AG04450 (cell line): Measurements from ENCODE around the gene E2F4. TPM values are rescaled to one million over a fixed set of nuclear protein-coding genes. Genes with fewer than 3 reads are reported as not detected.

Source experiments
- CTCF ChIA-PET: fragments of 300-600, 350-600 bp; formaldehyde crosslinking; extraction: SDS; loops from one replicate; lab custom pipeline; 2022; ENCODE audit warnings: antibody characterized with exemption, inconsistent platforms; lab: Charles Lee
- POLR2A ChIA-PET: fragments of 350-600 bp; formaldehyde crosslinking; extraction: SDS; loops from one replicate; lab custom pipeline; 2021; ENCODE audit warnings: antibody characterized with exemption, inconsistent platforms; lab: Yijun Ruan, JAX
- DNase-seq: peaks from one replicate; pipeline ENCODE4 v3.0.0-alpha.2; 2011; ENCODE audit warnings: low read depth, low spot score
- H3K27ac ChIP-seq: one replicate; pipeline ENCODE4 v1.5.1; 2012; ENCODE audit warnings: low read depth, low read length, control low read depth
- H3K27me3 ChIP-seq: one replicate; pipeline ENCODE4 v1.6.0; 2012; ENCODE audit warnings: low read length; ENCODE audit not compliant: control insufficient read depth, insufficient read depth
- H3K4me3 ChIP-seq: 2 replicates; pipeline ENCODE4 v1.5.1; 2011; ENCODE audit warnings: mild to moderate bottlenecking, low read depth, low read length, control low read depth
- H3K9me3 ChIP-seq: 2 replicates; pipeline ENCODE4 v1.5.1; 2012; ENCODE audit warnings: low read length; ENCODE audit not compliant: control insufficient read depth, insufficient read depth
- CTCF ChIP-seq: IDR thresholded peaks from 2 replicates; pipeline ENCODE4 v1.5.1; 2011; ENCODE audit warnings: low read depth, low read length, control low read depth, inconsistent platforms
- polyA plus RNA-seq: library from polyadenylated mRNA; depleted of rRNA; stranded (reverse); fragments of >200 nt; gene quantifications from 2 replicates; pipeline ENCODE4 v1.2.3, GENCODE V29; 2011

Gene E2F4
- polyA plus RNA-seq, 1 experiment, result 50.0 TPM

DNA sequence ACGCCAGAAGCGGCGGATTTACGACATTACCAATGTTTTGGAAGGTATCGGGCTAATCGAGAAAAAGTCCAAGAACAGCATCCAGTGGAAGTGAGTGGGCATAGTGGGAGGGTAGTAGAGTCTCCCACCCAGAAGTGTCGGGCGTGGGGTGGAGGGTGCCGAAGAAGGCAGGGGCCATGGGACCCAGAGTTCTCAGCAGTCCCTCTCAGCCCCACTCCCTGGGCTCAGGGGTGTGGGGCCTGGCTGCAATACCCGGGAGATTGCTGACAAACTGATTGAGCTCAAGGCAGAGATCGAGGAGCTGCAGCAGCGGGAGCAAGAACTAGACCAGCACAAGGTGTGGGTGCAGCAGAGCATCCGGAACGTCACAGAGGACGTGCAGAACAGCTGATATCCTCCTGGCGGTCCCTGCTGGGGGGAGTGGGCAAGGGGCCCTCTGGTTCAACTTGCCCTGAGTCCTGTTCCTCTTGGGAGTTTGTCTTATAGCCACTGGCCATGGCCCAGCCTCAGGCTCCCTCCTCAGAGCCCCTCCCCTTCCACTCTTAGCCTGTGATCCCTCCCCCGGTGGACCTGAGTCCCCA is 916 bp downstream of the E2F4 start:
- ChIA-PET CTCF (interaction anchor here (0.9 kb wide), 1 partner anchor 288 kb away, joined by 3 read pairs; the partner anchor contains the start of gene ATP6V0D1), POLR2A (no interaction called here)
- TF ChIP-seq CTCF, result no peak
- H3K9me3 ChIP-seq, result no peaks in the 10 kb centered on the region; the same call in 1 of the 2 replicates
- H3K27ac ChIP-seq, result no peak overlapping the region
- no peaks in the 10 kb centered on the region for H3K27me3 ChIP-seq
- DNase-seq, result no peak
- H3K4me3 ChIP-seq, result peak overlapping the region; percentile 98

DNA sequence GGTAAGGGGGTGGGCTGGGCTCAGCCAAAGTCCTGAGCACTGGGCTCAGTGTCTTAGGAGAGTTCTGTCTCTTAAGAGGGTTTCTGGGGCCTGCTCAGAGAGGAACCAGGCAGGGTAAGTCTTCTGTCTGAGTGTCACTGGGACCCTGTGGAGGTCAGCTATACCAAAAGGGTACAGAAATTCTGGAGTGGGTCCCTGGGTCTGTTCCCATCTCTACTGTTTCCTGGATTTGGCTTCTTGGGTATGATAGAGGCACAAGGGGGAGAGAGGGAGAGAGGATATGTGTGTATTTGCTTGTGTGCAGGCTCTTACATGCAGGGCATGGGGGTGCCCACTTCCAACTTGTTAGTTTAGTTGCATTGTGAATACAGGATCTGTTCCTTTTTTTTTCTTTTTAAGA is 1.6 kb downstream of the E2F4 start:
- DNase-seq, result no peak
- peak overlapping the region; percentile 98 for H3K4me3 ChIP-seq
- TF ChIP-seq CTCF, result no peak
- CTCF ChIA-PET, result interaction anchor here (0.9 kb wide), 1 partner anchor 288 kb away, joined by 3 read pairs; the partner anchor contains the start of gene ATP6V0D1
- H3K27ac ChIP-seq, result no peak overlapping the region
- H3K27me3 ChIP-seq, result no peaks in the 10 kb centered on the region
- POLR2A ChIA-PET, result no interaction called here
- H3K9me3 ChIP-seq, result no peaks in the 10 kb centered on the region; the same call in 1 of the 2 replicates

DNA sequence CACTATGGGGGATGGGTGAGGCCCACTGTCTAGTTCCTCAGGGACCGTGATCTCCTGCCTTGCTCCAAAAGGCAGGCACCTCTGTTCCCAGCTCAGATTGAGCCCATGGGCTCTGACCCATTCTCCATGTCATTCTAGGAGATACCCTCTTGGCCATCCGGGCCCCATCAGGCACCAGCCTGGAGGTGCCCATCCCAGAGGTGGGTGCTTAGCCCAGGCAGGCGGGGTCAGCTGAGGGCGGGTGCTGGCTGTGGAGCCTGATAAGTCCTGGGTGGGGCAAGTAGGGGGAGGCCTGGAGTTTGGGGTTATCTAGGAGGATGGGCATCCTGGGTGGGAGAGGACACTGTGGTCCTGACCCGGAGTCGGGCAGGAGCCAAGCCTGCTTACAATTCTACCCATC is 2.3 kb downstream of the E2F4 start:
- Histone ChIP-seq H3K27ac (no peak overlapping the region), H3K27me3 (no peaks in the 10 kb centered on the region), H3K4me3 (no peak overlapping the region), H3K9me3 (no peaks in the 10 kb centered on the region; the same call in 1 of the 2 replicates)
- no peak for DNase-seq
- CTCF ChIA-PET, result no interaction called here
- POLR2A ChIA-PET, result no interaction called here
- TF ChIP-seq CTCF, result no peak

DNA sequence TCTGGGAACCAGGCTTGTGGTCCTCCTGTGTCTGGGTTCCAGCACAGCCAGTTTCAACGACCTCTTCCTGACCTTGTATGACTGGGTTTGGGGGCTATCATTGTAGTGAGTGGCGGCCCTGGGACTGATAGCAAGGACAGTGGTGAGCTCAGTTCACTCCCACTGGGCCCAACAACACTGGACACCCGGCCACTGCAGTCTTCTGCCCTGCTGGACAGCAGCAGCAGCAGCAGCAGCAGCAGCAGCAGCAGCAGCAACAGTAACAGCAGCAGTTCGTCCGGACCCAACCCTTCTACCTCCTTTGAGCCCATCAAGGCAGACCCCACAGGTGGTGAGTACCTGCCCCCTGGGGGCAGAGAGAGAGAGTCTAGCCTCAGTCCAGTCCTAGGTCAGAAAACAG is 3.7 kb downstream of the E2F4 start:
- Histone ChIP-seq H3K27ac (no peak overlapping the region), H3K27me3 (no peaks in the 10 kb centered on the region), H3K9me3 (no peaks in the 10 kb centered on the region; the same call in 1 of the 2 replicates), H3K4me3 (no peak overlapping the region)
- DNase-seq, result no peak
- CTCF ChIA-PET, result no interaction called here
- POLR2A ChIA-PET, result no interaction called here
- TF ChIP-seq CTCF, result no peak

DNA sequence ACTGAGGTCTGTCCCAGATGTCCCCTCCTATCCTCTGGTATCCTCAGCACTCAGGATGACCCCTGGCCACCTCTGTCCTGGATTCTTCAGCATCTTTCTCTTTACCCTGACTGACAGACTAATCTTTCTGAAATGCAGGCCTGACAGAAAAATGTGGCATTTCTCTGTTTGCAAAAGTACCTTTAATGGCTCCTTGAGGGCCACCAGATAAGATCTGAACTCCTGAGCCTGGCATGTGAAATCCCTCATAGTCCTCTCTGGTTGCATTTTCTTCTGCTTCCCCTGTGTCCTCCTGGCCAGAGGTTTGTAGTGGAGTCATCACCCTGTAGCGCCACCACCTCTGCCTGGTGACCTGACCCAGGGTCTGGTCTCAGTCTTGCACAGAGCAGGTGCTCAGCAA is 4.9 kb downstream of the E2F4 start:
- POLR2A ChIA-PET, result no interaction called here
- CTCF ChIA-PET, result interaction anchor here (1.0 to 1.3 kb wide), 2 partner anchors 10 to 236 kb away, joined by 3 to 4 read pairs; partner anchors contain the start of gene CES3
- no peak for TF ChIP-seq CTCF
- Histone ChIP-seq H3K9me3 (no peaks in the 10 kb centered on the region; the same call in 1 of the 2 replicates), H3K27me3 (no peaks in the 10 kb centered on the region), H3K27ac (no peak overlapping the region), H3K4me3 (no peak overlapping the region)
- DNase-seq, result no peak
